ENCODE measurements around the gene PARP8.
"Not testable (repeated sequence)": the region's sequence is repeated elsewhere in the genome, so short reads cannot be mapped to it uniquely, and the experiment has no call there.

Gene PARP8

GRCh38 chr5:50774446-50775175 is 108.2 kb downstream of the PARP8 start:
- DNase-seq (ENCODE audit: low read depth in 2 of 2), result not testable (repeated sequence)

- DNase-seq (ENCODE audit: low read depth in 2 of 2), result no peak
Measured at GRCh38 chr5:50786073-50786472, 119.6 kb downstream of the PARP8 start.

- no peak for DNase-seq (ENCODE audit: low read depth in 2 of 2)
Measured at GRCh38 chr5:50791813-50792212, 125.4 kb downstream of the PARP8 start.

GRCh38 chr5:50792843-50793242 is 126.4 kb downstream of the PARP8 start:
- no peak for DNase-seq (ENCODE audit: low read depth in 2 of 2)

GRCh38 chr5:50794812-50795211 is 128.4 kb downstream of the PARP8 start:
- no peak for DNase-seq (ENCODE audit: low read depth in 2 of 2)

- no peak for DNase-seq (ENCODE audit: low read depth in 2 of 2)
Measured at GRCh38 chr5:50798002-50798401, 131.6 kb downstream of the PARP8 start.

- no peak for DNase-seq (ENCODE audit: low read depth in 2 of 2)
Measured at GRCh38 chr5:50799596-50799995, 133.2 kb downstream of the PARP8 start.

- DNase-seq (ENCODE audit: low read depth in 2 of 2), result no peak
Measured at GRCh38 chr5:50800410-50800809, 134.0 kb downstream of the PARP8 start.

GRCh38 chr5:50807661-50808060 is 141.2 kb downstream of the PARP8 start:
- no peak for DNase-seq (ENCODE audit: low read depth in 2 of 2)

GRCh38 chr5:50808406-50808805 is 142.0 kb downstream of the PARP8 start:
- DNase-seq (ENCODE audit: low read depth in 2 of 2), result no peak

- not testable (repeated sequence) for DNase-seq (ENCODE audit: low read depth in 2 of 2)
Measured at GRCh38 chr5:50811746-50812145, 145.3 kb downstream of the PARP8 start.

- no peak for DNase-seq (ENCODE audit: low read depth in 2 of 2)
Measured at GRCh38 chr5:50813691-50814090, 147.3 kb downstream of the PARP8 start.

GRCh38 chr5:50814556-50814955 is 148.1 kb downstream of the PARP8 start:
- DNase-seq (ENCODE audit: low read depth in 2 of 2), result no peak

- DNase-seq (ENCODE audit: low read depth in 2 of 2), result no peak
Measured at GRCh38 chr5:50822046-50822445, 155.6 kb downstream of the PARP8 start.

GRCh38 chr5:50822761-50823160 is 156.3 kb downstream of the PARP8 start:
- DNase-seq (ENCODE audit: low read depth in 2 of 2), result no peak

- no peak for DNase-seq (ENCODE audit: low read depth in 2 of 2)
Measured at GRCh38 chr5:50823568-50823967, 157.1 kb downstream of the PARP8 start.

GRCh38 chr5:50824109-50824508 is 157.7 kb downstream of the PARP8 start:
- DNase-seq (ENCODE audit: low read depth in 2 of 2), result no peak

GRCh38 chr5:50827516-50828247 is 161.2 kb downstream of the PARP8 start:
- no peak for DNase-seq (ENCODE audit: low read depth in 2 of 2)

GRCh38 chr5:50829023-50829422 is 162.6 kb downstream of the PARP8 start:
- no peak for DNase-seq (ENCODE audit: low read depth in 2 of 2)

GRCh38 chr5:50832657-50833284 is 166.3 kb downstream of the PARP8 start:
- no peak for DNase-seq (ENCODE audit: low read depth in 2 of 2)

GRCh38 chr5:50836356-50836755 is 169.9 kb downstream of the PARP8 start:
- no peak for DNase-seq (ENCODE audit: low read depth in 2 of 2)

- DNase-seq (ENCODE audit: low read depth in 2 of 2), result no peak
Measured at GRCh38 chr5:50839472-50839871, 173.0 kb downstream of the PARP8 start.

GRCh38 chr5:50843091-50843490 is 176.7 kb downstream of the PARP8 start:
- no peak for DNase-seq (ENCODE audit: low read depth in 2 of 2)

Measured in stimulated activated CD8-positive, alpha-beta memory T cell treated with anti-CD3 and anti-CD28 coated beads, Interleukin-7, amount 100 ng/mL, for 4 hours (primary cell).